OCI-LY3 (cell line): ENCODE measurements around the gene PDE4A.

Experiments used
- H2AFZ ChIP-seq: fragments of 200-600, 300-600 bp; shearing (Covaris generic); 2 replicates; pipeline ENCODE4 v1.6.0; 2014; ENCODE audit warnings: antibody characterized with exemption, low read depth, low read length
- H3K27ac ChIP-seq: fragments of 200-600, 300-600 bp; sonication (generic); 2 replicates; pipeline ENCODE4 v1.5.1; 2014; ENCODE audit warnings: mild to moderate bottlenecking, low read length, moderate library complexity, mixed read lengths
- H3K27me3 ChIP-seq: fragments of 200-600, 300-600 bp; sonication (generic); 2 replicates; pipeline ENCODE4 v1.6.1; 2014; ENCODE audit warnings: low read depth, low read length, mixed read lengths
- H3K36me3 ChIP-seq: fragments of 200-600, 300-600 bp; sonication (generic); replicated peaks from 2 replicates; pipeline ENCODE3; 2014; ENCODE audit warnings: low read depth, low read length, mixed read lengths
- H3K4me1 ChIP-seq: fragments of 300-600, 200-600 bp; sonication (generic); 2 replicates; pipeline ENCODE4 v1.6.1; 2014; ENCODE audit warnings: low read length, mixed read lengths
- H3K4me2 ChIP-seq: fragments of 200-600, 300-600 bp; sonication (generic); 2 replicates; pipeline ENCODE4 v1.6.1; 2014; ENCODE audit warnings: low read length, mixed read lengths
- H3K4me3 ChIP-seq: fragments of 300-600, 200-600 bp; sonication (generic); 2 replicates; pipeline ENCODE4 v1.5.1; 2014; ENCODE audit warnings: antibody characterized with exemption, mild to moderate bottlenecking, low read length, moderate library complexity
- H3K79me2 ChIP-seq: fragments of 300-600, 200-600 bp; shearing (Covaris generic); 2 replicates; pipeline ENCODE4 v1.6.1; 2014; ENCODE audit warnings: mild to moderate bottlenecking, low read length, mixed read lengths
- H3K9ac ChIP-seq: fragments of 300-600, 200-600 bp; shearing (Covaris generic); 2 replicates; pipeline ENCODE4 v1.6.0; 2014; ENCODE audit warnings: mild to moderate bottlenecking, low read length, moderate library complexity
- H3K9me3 ChIP-seq: fragments of 200-600, 300-600 bp; shearing (Covaris generic); 2 replicates; pipeline ENCODE4 v1.6.1; 2014; ENCODE audit warnings: low read length, mixed read lengths; ENCODE audit not compliant: insufficient read depth
- H4K20me1 ChIP-seq: fragments of 200-600, 300-600 bp; sonication (generic); 2 replicates; pipeline ENCODE4 v1.6.1; 2016; ENCODE audit warnings: low read length, mixed read lengths; ENCODE audit not compliant: insufficient read depth
- CTCF ChIP-seq: fragments of 200-600, 300-600 bp; sonication (generic); IDR thresholded peaks from 2 replicates; pipeline ENCODE4 v1.5.1; 2014; ENCODE audit warnings: antibody characterized with exemption, low read length, low read depth
- EZH2phosphoT487 ChIP-seq: fragments of 200-600 bp; shearing (Covaris generic); IDR thresholded peaks from 2 replicates; pipeline ENCODE4 v1.6.1; 2018; ENCODE audit warnings: antibody characterized with exemption, mixed run types, low read depth

Gene PDE4A

GRCh38 chr19:10418235-10418484 lies 2.2 kb upstream of the PDE4A start:
- Histone ChIP-seq H3K27ac (no peak overlapping the region), H3K9ac (no peak overlapping the region), H3K27me3 (peaks cover 48% of the 10 kb centered on the region), H3K4me1 (peaks cover 29% of the 10 kb centered on the region), H3K9me3 (no peaks in the 10 kb centered on the region), H3K4me2 (0 out of 2 replicates have a peak overlapping the region, but pooled peaks have one; percentile 59), H2AFZ (no peak overlapping the region), H3K4me3 (no peak overlapping the region), H3K79me2 (no peaks in the 10 kb centered on the region), H4K20me1 (no peaks in the 10 kb centered on the region), H3K36me3 (no peaks in the 10 kb centered on the region)
- TF ChIP-seq EZH2phosphoT487 (no peak), CTCF (no peak)

GRCh38 chr19:10418485-10419199 lies 1.7 kb upstream of the PDE4A start:
- Histone ChIP-seq H3K4me2 (peak overlapping the region; percentile 59), H3K9ac (peak overlapping the region; percentile 12; the same call in 1 of the 2 replicates), H3K27ac (no peak overlapping the region), H3K4me3 (peak overlapping the region; percentile 63), H3K4me1 (peaks cover 30% of the 10 kb centered on the region), H4K20me1 (no peaks in the 10 kb centered on the region), H3K79me2 (no peaks in the 10 kb centered on the region), H3K36me3 (no peaks in the 10 kb centered on the region), H3K27me3 (peaks cover 52% of the 10 kb centered on the region), H2AFZ (no peak overlapping the region), H3K9me3 (no peaks in the 10 kb centered on the region)
- no peak for TF ChIP-seq EZH2phosphoT487
- peak; percentile 16; the same call in 1 of the 2 replicates for TF ChIP-seq CTCF

GRCh38 chr19:10419200-10419645 lies 1.1 kb upstream of the PDE4A start:
- Histone ChIP-seq H3K4me1 (peaks cover 34% of the 10 kb centered on the region), H3K9ac (peak overlapping the region; percentile 12; the same call in 1 of the 2 replicates), H3K27me3 (peaks cover 56% of the 10 kb centered on the region), H2AFZ (no peak overlapping the region), H3K4me2 (peak overlapping the region; percentile 59), H3K36me3 (no peaks in the 10 kb centered on the region), H3K4me3 (peak overlapping the region; percentile 63), H4K20me1 (no peaks in the 10 kb centered on the region), H3K79me2 (no peaks in the 10 kb centered on the region), H3K27ac (no peak overlapping the region), H3K9me3 (no peaks in the 10 kb centered on the region)
- TF ChIP-seq CTCF (no peak), EZH2phosphoT487 (no peak)

- H3K36me3 ChIP-seq, result no peaks in the 10 kb centered on the region
- no peak overlapping the region for H2AFZ ChIP-seq
- H3K4me2 ChIP-seq, result peak overlapping the region; percentile 59
- peaks cover 56% of the 10 kb centered on the region for H3K27me3 ChIP-seq
- H3K9ac ChIP-seq, result no peak overlapping the region; the same call in 1 of the 2 replicates
- H3K9me3 ChIP-seq, result no peaks in the 10 kb centered on the region
- no peaks in the 10 kb centered on the region for H3K79me2 ChIP-seq
- H3K4me3 ChIP-seq, result peak overlapping the region; percentile 63
- 0 out of 2 replicates have a peak, but pooled peaks have one; percentile 31 for TF ChIP-seq EZH2phosphoT487
- no peak for TF ChIP-seq CTCF
- peaks cover 37% of the 10 kb centered on the region for H3K4me1 ChIP-seq
- no peak overlapping the region for H3K27ac ChIP-seq
- H4K20me1 ChIP-seq, result no peaks in the 10 kb centered on the region
Measured at GRCh38 chr19:10419646-10420443, 493 bp upstream of the PDE4A start.
